ENCODE measurements around the gene RGS7BP. TPM values are rescaled to one million over a fixed set of nuclear protein-coding genes. Genes with fewer than 3 reads are reported as not detected.

The RGS7BP gene
- total RNA-seq, 1 donor from 2014 or later = 0.07 TPM

DNA sequence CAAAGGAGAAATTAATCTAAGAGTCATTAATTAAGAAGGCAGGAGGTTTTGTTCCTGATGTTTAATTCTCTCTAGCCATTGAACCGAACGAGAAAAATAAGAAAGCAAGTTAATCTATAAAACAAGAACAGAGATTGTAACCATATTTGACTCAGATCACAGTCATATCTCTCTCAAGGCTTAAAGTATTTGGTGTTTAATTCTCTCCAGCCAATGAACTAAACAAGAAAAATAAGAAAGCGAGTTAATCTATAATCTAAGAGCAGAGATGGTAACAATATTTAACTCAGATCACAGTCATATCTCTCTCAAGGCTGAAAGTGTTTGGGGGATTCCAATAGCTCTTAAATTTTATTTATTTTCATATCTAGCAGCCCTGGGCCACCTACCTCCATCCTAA lies 110.1 kb downstream of the RGS7BP start:
- no peaks in the 10 kb centered on the region for H3K4me1 ChIP-seq (ENCODE audit: insufficient read depth, low read length)
- no peak overlapping the region for H3K27ac ChIP-seq (ENCODE audit: low read depth, low read length)
- H4K20me1 ChIP-seq (ENCODE audit: insufficient read depth, low read length) = no peaks in the 10 kb centered on the region
- no peak overlapping the region for H2AFZ ChIP-seq (ENCODE audit: low read depth, low read length)
- H3K27me3 ChIP-seq (ENCODE audit: insufficient read depth, low read length) = peaks cover 8% of the 10 kb centered on the region
- peaks cover 1% of the 10 kb centered on the region for H3K9me3 Mint-ChIP-seq (ENCODE audit: unreplicated experiment)
- H3K36me3 ChIP-seq (ENCODE audit: insufficient read depth, low read length) = no peaks in the 10 kb centered on the region
- FAIRE-seq = no peak
- peaks cover 5% of the 10 kb centered on the region for H3K27me3 Mint-ChIP-seq (ENCODE audit: low read depth, unreplicated experiment)
- no peak overlapping the region for H3K4me2 ChIP-seq (ENCODE audit: low read length)
- TF ChIP-seq, protein P1, sequence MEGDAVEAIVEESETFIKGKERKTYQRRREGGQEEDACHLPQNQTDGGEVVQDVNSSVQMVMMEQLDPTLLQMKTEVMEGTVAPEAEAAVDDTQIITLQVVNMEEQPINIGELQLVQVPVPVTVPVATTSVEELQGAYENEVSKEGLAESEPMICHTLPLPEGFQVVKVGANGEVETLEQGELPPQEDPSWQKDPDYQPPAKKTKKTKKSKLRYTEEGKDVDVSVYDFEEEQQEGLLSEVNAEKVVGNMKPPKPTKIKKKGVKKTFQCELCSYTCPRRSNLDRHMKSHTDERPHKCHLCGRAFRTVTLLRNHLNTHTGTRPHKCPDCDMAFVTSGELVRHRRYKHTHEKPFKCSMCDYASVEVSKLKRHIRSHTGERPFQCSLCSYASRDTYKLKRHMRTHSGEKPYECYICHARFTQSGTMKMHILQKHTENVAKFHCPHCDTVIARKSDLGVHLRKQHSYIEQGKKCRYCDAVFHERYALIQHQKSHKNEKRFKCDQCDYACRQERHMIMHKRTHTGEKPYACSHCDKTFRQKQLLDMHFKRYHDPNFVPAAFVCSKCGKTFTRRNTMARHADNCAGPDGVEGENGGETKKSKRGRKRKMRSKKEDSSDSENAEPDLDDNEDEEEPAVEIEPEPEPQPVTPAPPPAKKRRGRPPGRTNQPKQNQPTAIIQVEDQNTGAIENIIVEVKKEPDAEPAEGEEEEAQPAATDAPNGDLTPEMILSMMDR (IDR thresholded peaks at IDR 0.05; ENCODE audit: insufficient read depth, low read depth, low read length) = no peak
- TF ChIP-seq EZH2 (IDR thresholded peaks at IDR 0.05; ENCODE audit: insufficient read depth, low read length) = no peak
- no peaks in the 10 kb centered on the region for H3K9me3 ChIP-seq (ENCODE audit: insufficient read depth, low read depth, low read length)
- H3K4me1 Mint-ChIP-seq (ENCODE audit: low read depth, unreplicated experiment) = no peaks in the 10 kb centered on the region
- no peak overlapping the region for H3K4me3 Mint-ChIP-seq (ENCODE audit: unreplicated experiment)
- H3K9ac ChIP-seq (ENCODE audit: low read length) = no peak overlapping the region
- DNase-seq (ENCODE audit: low read depth) = no peak
- H3K4me3 ChIP-seq (ENCODE audit: insufficient read depth, low read depth, low read length) = no peak overlapping the region
- H3K79me2 ChIP-seq (ENCODE audit: insufficient read depth, low read length) = no peaks in the 10 kb centered on the region
- no peaks in the 10 kb centered on the region for H3K36me3 Mint-ChIP-seq (ENCODE audit: low read depth, unreplicated experiment)
- H3K27ac Mint-ChIP-seq (ENCODE audit: unreplicated experiment) = no peak overlapping the region

- Mint-ChIP-seq H3K9me3 (ENCODE audit: unreplicated experiment) (peaks cover 1% of the 10 kb centered on the region), H3K4me3 (ENCODE audit: unreplicated experiment) (no peak overlapping the region), H3K4me1 (ENCODE audit: low read depth, unreplicated experiment) (no peaks in the 10 kb centered on the region), H3K27ac (ENCODE audit: unreplicated experiment) (no peak overlapping the region), H3K27me3 (ENCODE audit: low read depth, unreplicated experiment) (peaks cover 6% of the 10 kb centered on the region), H3K36me3 (ENCODE audit: low read depth, unreplicated experiment) (no peaks in the 10 kb centered on the region)
- no peak for TF ChIP-seq EZH2 (IDR thresholded peaks at IDR 0.05; ENCODE audit: insufficient read depth, low read length)
- TF ChIP-seq, protein P1 (IDR thresholded peaks at IDR 0.05; ENCODE audit: insufficient read depth, low read depth, low read length) = no peak
- no peaks in the 10 kb centered on the region for H3K79me2 ChIP-seq (ENCODE audit: insufficient read depth, low read length)
- no peak overlapping the region for H3K27ac ChIP-seq (ENCODE audit: low read depth, low read length)
- no peak overlapping the region for H3K4me3 ChIP-seq (ENCODE audit: insufficient read depth, low read depth, low read length)
- no peak overlapping the region for H3K4me2 ChIP-seq (ENCODE audit: low read length)
- no peaks in the 10 kb centered on the region for H3K4me1 ChIP-seq (ENCODE audit: insufficient read depth, low read length)
- H3K27me3 ChIP-seq (ENCODE audit: insufficient read depth, low read length) = peaks cover 12% of the 10 kb centered on the region
- H3K36me3 ChIP-seq (ENCODE audit: insufficient read depth, low read length) = no peaks in the 10 kb centered on the region
- DNase-seq (ENCODE audit: low read depth) = no peak
- H2AFZ ChIP-seq (ENCODE audit: low read depth, low read length) = no peak overlapping the region
- no peak for FAIRE-seq
- H4K20me1 ChIP-seq (ENCODE audit: insufficient read depth, low read length) = no peaks in the 10 kb centered on the region
- no peak overlapping the region for H3K9ac ChIP-seq (ENCODE audit: low read length)
- no peaks in the 10 kb centered on the region for H3K9me3 ChIP-seq (ENCODE audit: insufficient read depth, low read depth, low read length)
Observed at GRCh38 chr5:64619609-64620008, 113.8 kb downstream of the RGS7BP start.

DNA sequence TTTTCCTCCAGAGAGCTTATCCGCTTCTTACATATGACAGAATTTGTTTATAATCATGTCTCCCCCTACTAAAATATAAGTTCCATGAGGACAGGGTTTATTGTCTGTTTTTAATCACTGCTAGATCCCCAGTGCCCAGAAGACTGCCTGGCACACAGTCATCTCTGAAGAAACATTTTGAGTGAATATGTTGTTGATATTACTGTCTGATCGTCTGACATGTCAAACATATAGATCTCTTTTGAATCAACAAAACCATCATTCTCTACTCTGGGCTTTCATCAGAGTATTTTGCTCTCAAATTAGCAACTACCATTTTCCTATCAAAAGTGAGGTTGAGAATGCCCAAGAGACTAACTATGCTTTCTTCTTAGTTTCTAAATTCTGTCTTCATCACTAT lies 117.2 kb downstream of the RGS7BP start:
- no peak overlapping the region for H3K27ac ChIP-seq (ENCODE audit: low read depth, low read length)
- no peaks in the 10 kb centered on the region for H3K36me3 ChIP-seq (ENCODE audit: insufficient read depth, low read length)
- no peak overlapping the region for H2AFZ ChIP-seq (ENCODE audit: low read depth, low read length)
- H3K27me3 ChIP-seq (ENCODE audit: insufficient read depth, low read length) = peaks cover 5% of the 10 kb centered on the region
- H4K20me1 ChIP-seq (ENCODE audit: insufficient read depth, low read length) = no peaks in the 10 kb centered on the region
- TF ChIP-seq, protein P1 (IDR thresholded peaks at IDR 0.05; ENCODE audit: insufficient read depth, low read depth, low read length) = no peak
- TF ChIP-seq EZH2 (IDR thresholded peaks at IDR 0.05; ENCODE audit: insufficient read depth, low read length) = no peak
- DNase-seq (ENCODE audit: low read depth) (no peak), FAIRE-seq (no peak)
- no peaks in the 10 kb centered on the region for H3K4me1 ChIP-seq (ENCODE audit: insufficient read depth, low read length)
- Mint-ChIP-seq H3K27ac (ENCODE audit: unreplicated experiment) (no peak overlapping the region), H3K4me3 (ENCODE audit: unreplicated experiment) (no peak overlapping the region), H3K4me1 (ENCODE audit: low read depth, unreplicated experiment) (no peaks in the 10 kb centered on the region), H3K36me3 (ENCODE audit: low read depth, unreplicated experiment) (no peaks in the 10 kb centered on the region), H3K27me3 (ENCODE audit: low read depth, unreplicated experiment) (peaks cover 2% of the 10 kb centered on the region), H3K9me3 (ENCODE audit: unreplicated experiment) (peaks cover 1% of the 10 kb centered on the region)
- no peak overlapping the region for H3K4me3 ChIP-seq (ENCODE audit: insufficient read depth, low read depth, low read length)
- H3K9ac ChIP-seq (ENCODE audit: low read length) = no peak overlapping the region
- H3K4me2 ChIP-seq (ENCODE audit: low read length) = no peak overlapping the region
- H3K79me2 ChIP-seq (ENCODE audit: insufficient read depth, low read length) = no peaks in the 10 kb centered on the region
- H3K9me3 ChIP-seq (ENCODE audit: insufficient read depth, low read depth, low read length) = no peaks in the 10 kb centered on the region
